HEK293 (cell line): ENCODE measurements around the gene GATAD2A.

ENCODE experiments used
- BCL11B ChIP-seq: fragments of 450-650 bp; formaldehyde crosslinking; IDR thresholded peaks from 2 replicates; pipeline ENCODE4 v1.5.1; 2016; ENCODE audit warnings: low read depth, missing biosample characterization, missing genetic modification characterization
- GLI2 ChIP-seq: fragments of 450-650 bp; formaldehyde crosslinking; IDR thresholded peaks from 2 replicates; pipeline ENCODE4; 2017; ENCODE audit warnings: missing biosample characterization, missing genetic modification characterization, low read depth, borderline replicate concordance
- GLI4 ChIP-seq: fragments of 450-650 bp; formaldehyde crosslinking; IDR thresholded peaks from 2 replicates; pipeline ENCODE4 v1.5.1; 2016; ENCODE audit warnings: missing biosample characterization, missing genetic modification characterization
- KLF1 ChIP-seq: fragments of 450-650 bp; formaldehyde crosslinking; IDR thresholded peaks from 2 replicates; pipeline ENCODE4 v1.5.1; 2016; ENCODE audit warnings: missing biosample characterization, missing genetic modification characterization
- KLF16 ChIP-seq: fragments of 450-650 bp; formaldehyde crosslinking; IDR thresholded peaks from 2 replicates; pipeline ENCODE4 v1.5.1; 2017; ENCODE audit warnings: missing biosample characterization, missing genetic modification characterization
- KLF7 ChIP-seq: fragments of 450-650 bp; formaldehyde crosslinking; IDR thresholded peaks from 2 replicates; pipeline ENCODE4 v1.5.1; 2016; ENCODE audit warnings: missing biosample characterization, missing genetic modification characterization, borderline replicate concordance
- RBAK ChIP-seq: fragments of 450-650 bp; formaldehyde crosslinking; IDR thresholded peaks from 2 replicates; pipeline ENCODE4 v1.5.1; 2016; ENCODE audit warnings: missing biosample characterization, missing genetic modification characterization
- SALL2 ChIP-seq: fragments of 450-650 bp; formaldehyde crosslinking; IDR thresholded peaks from 2 replicates; pipeline ENCODE4 v1.5.0; 2017; ENCODE audit warnings: missing biosample characterization, mild to moderate bottlenecking, missing genetic modification characterization, borderline replicate concordance
- SP7 ChIP-seq: fragments of 450-650 bp; formaldehyde crosslinking; IDR thresholded peaks from 2 replicates; pipeline ENCODE4 v1.5.1; 2016; ENCODE audit warnings: missing biosample characterization, missing genetic modification characterization
- TCF7L2 ChIP-seq: IDR thresholded peaks from 2 replicates; pipeline ENCODE4 v1.6.1; 2011; ENCODE audit warnings: low read depth, mild to moderate bottlenecking, inconsistent platforms, low read length, moderate library complexity, borderline replicate concordance
- TSHZ1 ChIP-seq: fragments of 450-650 bp; formaldehyde crosslinking; IDR thresholded peaks from 2 replicates; pipeline ENCODE4 v1.5.1; 2016; ENCODE audit warnings: missing biosample characterization, missing genetic modification characterization, borderline replicate concordance
- ZBTB17 ChIP-seq: fragments of 450-650 bp; formaldehyde crosslinking; IDR thresholded peaks from 2 replicates; pipeline ENCODE4 v1.5.1; 2016; ENCODE audit warnings: missing biosample characterization, missing genetic modification characterization
- ZBTB48 ChIP-seq: fragments of 450-650 bp; formaldehyde crosslinking; IDR thresholded peaks from 2 replicates; pipeline ENCODE4 v1.5.1; 2016; ENCODE audit warnings: missing biosample characterization, missing genetic modification characterization
- ZBTB8A ChIP-seq: fragments of 450-650 bp; formaldehyde crosslinking; IDR thresholded peaks from 2 replicates; pipeline ENCODE4 v1.5.1; 2016; ENCODE audit warnings: missing biosample characterization, missing genetic modification characterization
- ZFP37 ChIP-seq: fragments of 450-650 bp; formaldehyde crosslinking; IDR thresholded peaks from 2 replicates; pipeline ENCODE4 v1.5.1; 2016; ENCODE audit warnings: missing biosample characterization, missing genetic modification characterization
- ZNF211 ChIP-seq: fragments of 450-650 bp; formaldehyde crosslinking; IDR thresholded peaks from 2 replicates; pipeline ENCODE4 v1.5.1; 2016; ENCODE audit warnings: low read depth, missing biosample characterization, missing genetic modification characterization
- ZNF214 ChIP-seq: fragments of 450-650 bp; formaldehyde crosslinking; IDR thresholded peaks from 2 replicates; pipeline ENCODE4 v1.5.1; 2017; ENCODE audit warnings: missing biosample characterization, mild to moderate bottlenecking, missing genetic modification characterization, borderline replicate concordance
- ZNF221 ChIP-seq: fragments of 450-650 bp; formaldehyde crosslinking; IDR thresholded peaks from 2 replicates; pipeline ENCODE4 v1.5.1; 2017; ENCODE audit warnings: missing biosample characterization, missing genetic modification characterization, borderline replicate concordance
- ZNF621 ChIP-seq: fragments of 450-650 bp; formaldehyde crosslinking; IDR thresholded peaks from 2 replicates; pipeline ENCODE4 v1.5.1; 2017; ENCODE audit warnings: missing biosample characterization, missing genetic modification characterization
- ZNF785 ChIP-seq: fragments of 450-650 bp; formaldehyde crosslinking; IDR thresholded peaks from 2 replicates; pipeline ENCODE4 v1.5.1; 2016; ENCODE audit warnings: missing biosample characterization, missing genetic modification characterization
- ZNF837 ChIP-seq: fragments of 450-650 bp; formaldehyde crosslinking; IDR thresholded peaks from 2 replicates; pipeline ENCODE4 v1.5.1; 2016; ENCODE audit warnings: missing biosample characterization, missing genetic modification characterization
- ZNF843 ChIP-seq: fragments of 450-650 bp; formaldehyde crosslinking; IDR thresholded peaks from 2 replicates; pipeline ENCODE4 v1.5.1; 2016; ENCODE audit warnings: missing biosample characterization, missing genetic modification characterization
- ZSCAN5A ChIP-seq: fragments of 450-650 bp; formaldehyde crosslinking; IDR thresholded peaks from 2 replicates; pipeline ENCODE4 v1.5.1; 2016; ENCODE audit warnings: missing biosample characterization, missing genetic modification characterization
- ZXDB ChIP-seq: fragments of 450-650 bp; formaldehyde crosslinking; IDR thresholded peaks from 2 replicates; pipeline ENCODE4 v1.5.1; 2016; ENCODE audit warnings: missing biosample characterization, missing genetic modification characterization
- TF ChIP-seq, protein P1 (sequence below): fragments of 450-650 bp; formaldehyde crosslinking; IDR thresholded peaks from 2 replicates; pipeline ENCODE4 v1.5.1; 2017; ENCODE audit warnings: missing biosample characterization, mild to moderate bottlenecking, missing genetic modification characterization, moderate library complexity
- TF ChIP-seq, protein P2 (sequence below): fragments of 450-650 bp; formaldehyde crosslinking; IDR thresholded peaks from 2 replicates; pipeline ENCODE4 v1.5.1; 2017; ENCODE audit warnings: missing biosample characterization, missing genetic modification characterization
- TF ChIP-seq, protein P3 (sequence below): fragments of 450-650 bp; formaldehyde crosslinking; IDR thresholded peaks from 2 replicates; pipeline ENCODE4 v1.5.1; 2016; ENCODE audit warnings: missing biosample characterization, missing genetic modification characterization
- TF ChIP-seq, protein P4 (sequence below): fragments of 450-650 bp; formaldehyde crosslinking; IDR thresholded peaks from 2 replicates; pipeline ENCODE4 v1.5.1; 2017; ENCODE audit warnings: missing biosample characterization, missing genetic modification characterization

The GATAD2A gene

GRCh38 chr19:19385131-19385895 lies 20.2 kb upstream of the GATAD2A start (continued):
- no peak for TF ChIP-seq TCF7L2
- TF ChIP-seq ZNF785: no peak
- 0 out of 2 replicates have a peak, but pooled peaks have one; percentile 32 for TF ChIP-seq KLF1 (tag by site-specific recombination)
- TF ChIP-seq ZNF843 (tag by site-specific recombination): no peak
- TF ChIP-seq ZXDB (tag by site-specific recombination): peak; percentile 100
- TF ChIP-seq ZFP37: no peak
- TF ChIP-seq, protein P1, sequence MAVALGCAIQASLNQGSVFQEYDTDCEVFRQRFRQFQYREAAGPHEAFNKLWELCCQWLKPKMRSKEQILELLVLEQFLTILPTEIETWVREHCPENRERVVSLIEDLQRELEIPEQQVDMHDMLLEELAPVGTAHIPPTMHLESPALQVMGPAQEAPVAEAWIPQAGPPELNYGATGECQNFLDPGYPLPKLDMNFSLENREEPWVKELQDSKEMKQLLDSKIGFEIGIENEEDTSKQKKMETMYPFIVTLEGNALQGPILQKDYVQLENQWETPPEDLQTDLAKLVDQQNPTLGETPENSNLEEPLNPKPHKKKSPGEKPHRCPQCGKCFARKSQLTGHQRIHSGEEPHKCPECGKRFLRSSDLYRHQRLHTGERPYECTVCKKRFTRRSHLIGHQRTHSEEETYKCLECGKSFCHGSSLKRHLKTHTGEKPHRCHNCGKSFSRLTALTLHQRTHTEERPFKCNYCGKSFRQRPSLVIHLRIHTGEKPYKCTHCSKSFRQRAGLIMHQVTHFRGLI (tag by site-specific recombination): no peak
- TF ChIP-seq, protein P2, sequence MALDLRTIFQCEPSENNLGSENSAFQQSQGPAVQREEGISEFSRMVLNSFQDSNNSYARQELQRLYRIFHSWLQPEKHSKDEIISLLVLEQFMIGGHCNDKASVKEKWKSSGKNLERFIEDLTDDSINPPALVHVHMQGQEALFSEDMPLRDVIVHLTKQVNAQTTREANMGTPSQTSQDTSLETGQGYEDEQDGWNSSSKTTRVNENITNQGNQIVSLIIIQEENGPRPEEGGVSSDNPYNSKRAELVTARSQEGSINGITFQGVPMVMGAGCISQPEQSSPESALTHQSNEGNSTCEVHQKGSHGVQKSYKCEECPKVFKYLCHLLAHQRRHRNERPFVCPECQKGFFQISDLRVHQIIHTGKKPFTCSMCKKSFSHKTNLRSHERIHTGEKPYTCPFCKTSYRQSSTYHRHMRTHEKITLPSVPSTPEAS (tag by site-specific recombination): no peak
- TF ChIP-seq KLF7 (tag by site-specific recombination): no peak
- TF ChIP-seq, protein P3, sequence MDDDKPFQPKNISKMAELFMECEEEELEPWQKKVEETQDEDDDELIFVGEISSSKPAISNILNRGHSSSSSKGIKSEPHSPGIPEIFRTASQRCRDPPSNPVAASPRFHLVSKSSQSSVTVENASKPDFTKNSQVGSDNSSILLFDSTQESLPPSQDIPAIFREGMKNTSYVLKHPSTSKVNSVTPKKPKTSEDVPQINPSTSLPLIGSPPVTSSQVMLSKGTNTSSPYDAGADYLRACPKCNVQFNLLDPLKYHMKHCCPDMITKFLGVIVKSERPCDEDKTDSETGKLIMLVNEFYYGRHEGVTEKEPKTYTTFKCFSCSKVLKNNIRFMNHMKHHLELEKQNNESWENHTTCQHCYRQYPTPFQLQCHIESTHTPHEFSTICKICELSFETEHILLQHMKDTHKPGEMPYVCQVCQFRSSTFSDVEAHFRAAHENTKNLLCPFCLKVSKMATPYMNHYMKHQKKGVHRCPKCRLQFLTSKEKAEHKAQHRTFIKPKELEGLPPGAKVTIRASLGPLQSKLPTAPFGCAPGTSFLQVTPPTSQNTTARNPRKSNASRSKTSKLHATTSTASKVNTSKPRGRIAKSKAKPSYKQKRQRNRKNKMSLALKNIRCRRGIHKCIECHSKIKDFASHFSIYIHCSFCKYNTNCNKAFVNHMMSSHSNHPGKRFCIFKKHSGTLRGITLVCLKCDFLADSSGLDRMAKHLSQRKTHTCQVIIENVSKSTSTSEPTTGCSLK (tag by site-specific recombination): no peak
- no peak for TF ChIP-seq KLF16 (tag by site-specific recombination)
- no peak for TF ChIP-seq GLI4 (tag by site-specific recombination)
- TF ChIP-seq ZNF837 (tag by site-specific recombination): no peak
- TF ChIP-seq ZBTB8A (tag by site-specific recombination): peak; percentile 94
- no peak for TF ChIP-seq RBAK (tag by site-specific recombination)
- TF ChIP-seq, protein P4, sequence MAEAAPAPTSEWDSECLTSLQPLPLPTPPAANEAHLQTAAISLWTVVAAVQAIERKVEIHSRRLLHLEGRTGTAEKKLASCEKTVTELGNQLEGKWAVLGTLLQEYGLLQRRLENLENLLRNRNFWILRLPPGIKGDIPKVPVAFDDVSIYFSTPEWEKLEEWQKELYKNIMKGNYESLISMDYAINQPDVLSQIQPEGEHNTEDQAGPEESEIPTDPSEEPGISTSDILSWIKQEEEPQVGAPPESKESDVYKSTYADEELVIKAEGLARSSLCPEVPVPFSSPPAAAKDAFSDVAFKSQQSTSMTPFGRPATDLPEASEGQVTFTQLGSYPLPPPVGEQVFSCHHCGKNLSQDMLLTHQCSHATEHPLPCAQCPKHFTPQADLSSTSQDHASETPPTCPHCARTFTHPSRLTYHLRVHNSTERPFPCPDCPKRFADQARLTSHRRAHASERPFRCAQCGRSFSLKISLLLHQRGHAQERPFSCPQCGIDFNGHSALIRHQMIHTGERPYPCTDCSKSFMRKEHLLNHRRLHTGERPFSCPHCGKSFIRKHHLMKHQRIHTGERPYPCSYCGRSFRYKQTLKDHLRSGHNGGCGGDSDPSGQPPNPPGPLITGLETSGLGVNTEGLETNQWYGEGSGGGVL: no peak
- TF ChIP-seq ZBTB17 (tag by site-specific recombination): no peak
- TF ChIP-seq TSHZ1 (tag by site-specific recombination): no peak
- TF ChIP-seq SALL2 (tag by site-specific recombination): no peak
- no peak for TF ChIP-seq BCL11B (tag by site-specific recombination)
- TF ChIP-seq ZNF221 (tag by site-specific recombination): no peak
- TF ChIP-seq ZNF621: no peak
- TF ChIP-seq ZNF211 (tag by site-specific recombination): no peak
- TF ChIP-seq ZSCAN5A: no peak
- no peak for TF ChIP-seq GLI2 (tag by site-specific recombination)
- TF ChIP-seq ZBTB48: no peak
- TF ChIP-seq ZNF214 (tag by site-specific recombination): no peak
- 0 out of 2 replicates have a peak, but pooled peaks have one; percentile 25 for TF ChIP-seq SP7 (tag by site-specific recombination)
